Right atrium auricular region (tissue), 2 donors: Measurements from ENCODE around the gene FAM163A. TPM values are rescaled to one million over a fixed set of nuclear protein-coding genes. Genes with fewer than 3 reads are reported as not detected.
"Not testable (repeated sequence)": the region's sequence is repeated elsewhere in the genome, so short reads cannot be mapped to it uniquely, and the experiment has no call there.

Experiments used
- DNase-seq: peaks from one replicate; pipeline ENCODE4 v3.0.0-alpha.2; 2019; ENCODE audit warnings: low spot score
- H3K27ac ChIP-seq, 2 donors: fragments of 200-600 bp; sonication (generic); 1 replicate in 1 of 2; 2 replicates in 1 of 2; pipeline ENCODE4 v1.5.1; 2016 to 2019
- H3K27me3 ChIP-seq, 2 donors: fragments of 200-600 bp; sonication (generic); one replicate each; pipeline versions ENCODE4 v1.5.1 to v1.6.0; 2017 to 2019
- H3K36me3 ChIP-seq: fragments of 200-600 bp; sonication (generic); one replicate; pipeline ENCODE4 v1.5.1; 2016
- H3K4me1 ChIP-seq, 2 donors: fragments of 200-600 bp; sonication (generic); one replicate each; pipeline versions ENCODE4 v1.5.1 to v1.6.0; 2017 to 2019
- H3K4me3 ChIP-seq, 2 donors: fragments of 200-600 bp; sonication (generic); 1 replicate in 1 of 2; 2 replicates in 1 of 2; pipeline ENCODE4 v1.5.1; 2017 to 2019; ENCODE audit warnings: mild to moderate bottlenecking in 1 of 2, moderate library complexity in 1 of 2
- H3K9me3 ChIP-seq, 2 donors: fragments of 200-600 bp; sonication (generic); one replicate each; pipeline ENCODE4 v1.5.1; 2019
- CTCF ChIP-seq, 2 donors: fragments of 200-600 bp; sonication (generic); IDR thresholded peaks; one replicate each; pipeline ENCODE4 v1.5.1; 2019; ENCODE audit warnings: antibody characterized with exemption in 2 of 2
- total RNA-seq, 2 donors: library from RNA; depleted of rRNA; stranded (reverse); fragments of >200 nt; gene quantifications; one replicate each; pipeline ENCODE4 v1.1.0, GENCODE V29; 2016

FAM163A gene
- total RNA-seq, 2 donors from 2014 or later = not detected

GRCh38 chr1:179800481-179800880, 57.4 kb downstream of the FAM163A start:
- DNase-seq = no peak
- Histone ChIP-seq H3K36me3 (no peaks in the 10 kb centered on the region), H3K27ac (no peak overlapping the region), H3K9me3 (no peaks in the 10 kb centered on the region), H3K27me3 (no peaks in the 10 kb centered on the region), H3K4me3 (no peak overlapping the region), H3K4me1 (no peaks in the 10 kb centered on the region)
- no peak for TF ChIP-seq CTCF (IDR thresholded peaks at IDR 0.05)

DNA sequence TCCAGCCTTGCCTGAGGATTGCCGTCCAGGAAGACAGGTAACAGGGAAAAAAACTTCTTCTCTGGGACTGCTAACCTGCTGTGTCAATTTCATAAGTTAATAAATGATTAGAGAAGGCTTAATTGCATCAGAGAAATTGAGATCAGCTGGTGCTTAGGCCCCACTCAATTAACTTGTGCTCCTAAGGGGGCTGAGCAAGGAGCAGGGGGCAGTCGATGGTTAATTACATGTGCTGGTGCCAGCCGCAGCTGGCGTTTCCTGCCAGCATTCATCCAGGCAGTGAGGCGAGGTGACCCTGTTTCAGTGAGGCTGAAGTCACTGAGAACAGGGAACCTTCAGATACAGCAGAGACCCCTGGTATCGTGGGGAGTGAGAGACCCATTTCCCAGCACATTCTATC, 60.0 kb downstream of the FAM163A start:
- no peak overlapping the region for H3K4me3 ChIP-seq
- DNase-seq = no peak
- no peak overlapping the region for H3K27ac ChIP-seq
- H3K36me3 ChIP-seq = no peaks in the 10 kb centered on the region
- no peaks in the 10 kb centered on the region for H3K9me3 ChIP-seq
- no peak for TF ChIP-seq CTCF (IDR thresholded peaks at IDR 0.05)
- no peaks in the 10 kb centered on the region for H3K27me3 ChIP-seq
- H3K4me1 ChIP-seq = no peaks in the 10 kb centered on the region

GRCh38 chr1:179803918-179804317, 60.8 kb downstream of the FAM163A start:
- TF ChIP-seq CTCF (IDR thresholded peaks at IDR 0.05) = no peak
- no peak for DNase-seq
- Histone ChIP-seq H3K36me3 (no peaks in the 10 kb centered on the region), H3K27ac (no peak overlapping the region), H3K9me3 (no peaks in the 10 kb centered on the region), H3K4me1 (no peaks in the 10 kb centered on the region), H3K27me3 (no peaks in the 10 kb centered on the region), H3K4me3 (no peak overlapping the region)

GRCh38 chr1:179804417-179804816, 61.3 kb downstream of the FAM163A start:
- H3K27ac ChIP-seq, H3K27me3 ChIP-seq, DNase-seq, H3K4me3 ChIP-seq, H3K9me3 ChIP-seq, H3K4me1 ChIP-seq, H3K36me3 ChIP-seq: not testable (repeated sequence)

- no peak for TF ChIP-seq CTCF (IDR thresholded peaks at IDR 0.05)
- H3K9me3 ChIP-seq = no peaks in the 10 kb centered on the region
- no peak for DNase-seq
Measured at GRCh38 chr1:179805291-179806195, 62.5 kb downstream of the FAM163A start.

DNA sequence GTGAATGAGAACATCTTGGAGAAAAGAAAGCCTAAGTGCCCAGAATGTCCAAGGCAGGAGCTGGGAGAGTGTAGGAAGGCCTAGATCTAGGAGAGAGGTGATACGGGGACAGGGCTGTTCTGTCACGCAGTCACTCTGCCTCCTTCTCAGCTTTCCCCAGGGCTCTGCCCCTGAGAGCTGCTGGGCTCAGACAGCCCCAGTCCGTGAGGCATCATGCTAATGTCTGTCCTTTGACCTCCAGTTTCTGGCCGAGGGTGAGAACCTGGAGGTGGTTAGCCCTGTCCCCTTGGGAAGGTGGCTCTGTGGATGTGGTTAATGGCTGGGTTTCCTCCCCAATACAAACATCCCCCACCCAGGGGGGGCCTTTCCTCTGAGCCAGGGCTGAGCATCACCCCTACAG, 63.2 kb downstream of the FAM163A start:
- no peak for TF ChIP-seq CTCF (IDR thresholded peaks at IDR 0.05)

More at GRCh38 chr1:179805291-179806195, 62.5 kb downstream of the FAM163A start:
- H3K4me1 ChIP-seq = no peaks in the 10 kb centered on the region
- H3K27ac ChIP-seq = no peak overlapping the region
- H3K27me3 ChIP-seq = no peaks in the 10 kb centered on the region
- no peak overlapping the region for H3K4me3 ChIP-seq
- no peaks in the 10 kb centered on the region for H3K36me3 ChIP-seq

More for the DNA sequence above, 63.2 kb downstream of the FAM163A start:
- no peaks in the 10 kb centered on the region for H3K9me3 ChIP-seq
- no peaks in the 10 kb centered on the region for H3K36me3 ChIP-seq
- H3K4me1 ChIP-seq = no peaks in the 10 kb centered on the region
- H3K27ac ChIP-seq = no peak overlapping the region
- H3K27me3 ChIP-seq = no peaks in the 10 kb centered on the region
- DNase-seq = no peak
- no peak overlapping the region for H3K4me3 ChIP-seq
